Kidney (tissue), 14 donors: ENCODE data around the gene SELL. TPM values are rescaled to one million over a fixed set of nuclear protein-coding genes. Genes with fewer than 3 reads are reported as not detected.

Source experiments
- DNase-seq, 5 donors: peaks; one replicate each; pipeline ENCODE4 v3.0.0-alpha.2; 2013 to 2020
- FAIRE-seq: peaks from 2 replicates; lab custom pipeline; 2012; peaks lifted over from hg19 to GRCh38; lab: Jason Lieb, UNC
- H3K27ac ChIP-seq, 2 donors: one replicate each; pipeline ENCODE4 v1.7.0; 2013; ENCODE audit warnings: low read depth in 2 of 2, low read length in 2 of 2, inconsistent platforms in 1 of 2
- H3K27me3 ChIP-seq: one replicate; pipeline ENCODE4 v1.7.1; 2013; ENCODE audit warnings: low read length, inconsistent platforms; ENCODE audit not compliant: control insufficient read depth, insufficient read depth
- H3K36me3 ChIP-seq, 3 donors: one replicate each; pipeline versions ENCODE4 v1.7.0 to v1.7.1; 2013; ENCODE audit warnings: low read length in 3 of 3, control low read depth in 1 of 3, inconsistent platforms in 1 of 3; ENCODE audit not compliant: insufficient read depth in 3 of 3, control insufficient read depth in 2 of 3
- H3K4me1 ChIP-seq, 3 donors: one replicate each; pipeline versions ENCODE4 v1.7.0 to v1.7.1; 2013; ENCODE audit warnings: low read length in 3 of 3, inconsistent platforms in 1 of 3, low read depth in 1 of 3; ENCODE audit not compliant: control insufficient read depth in 2 of 3, insufficient read depth in 2 of 3
- H3K4me3 ChIP-seq, 3 donors: one replicate each; pipeline versions ENCODE4 v1.7.0 to v1.8.1; 2013; ENCODE audit warnings: low read length in 3 of 3, control low read depth in 1 of 3, inconsistent platforms in 1 of 3
- H3K9ac ChIP-seq, 3 donors: one replicate each; pipeline versions ENCODE4 v1.7.0 to v1.7.1; 2013; ENCODE audit warnings: low read length in 3 of 3, control low read depth in 1 of 3, inconsistent platforms in 1 of 3
- H3K9me3 ChIP-seq, 3 donors: one replicate each; pipeline versions ENCODE4 v1.7.0 to v1.7.1; 2013; ENCODE audit warnings: low read length in 3 of 3, control low read depth in 1 of 3, inconsistent platforms in 1 of 3; ENCODE audit not compliant: control insufficient read depth in 2 of 3, insufficient read depth in 1 of 3
- intact Hi-C: fragments of 100-400 bp; cut with DNase I; formaldehyde crosslinking; loops from one replicate; pipeline ENCODE4 v1.11.1; 2022
- polyA plus RNA-seq: library from polyadenylated mRNA; stranded (reverse); fragments of 350-450 nt; fragmentation: Illumina TruSeq; extraction: RNeasy Lipid Tissue Mini Kit (QIAGEN cat#74804); gene quantifications from one replicate; pipeline ENCODE4 v1.2.3, GENCODE V29; 2014; ENCODE audit warnings: low read depth, low replicate concordance; ENCODE audit not compliant: insufficient read depth
- total RNA-seq: library from RNA; stranded (reverse); fragmentation: NEBNext Ultra II Directional; extraction: Animal tissue kit (Norgen Biotek cat#: 25700); gene quantifications from one replicate; pipeline ENCODE4 v1.2.1, GENCODE V29; 2021
- TF ChIP-seq, protein P1 (sequence below): IDR thresholded peaks from 3 replicates; pipeline ENCODE4 v1.5.1; 2012; ENCODE audit warnings: mild to moderate bottlenecking, moderate library complexity, borderline replicate concordance; ENCODE audit not compliant: insufficient read depth; ENCODE audit errors: extremely low read depth
- donor health status: control.
- donor health status: control.
- donor health status: control.
- donor health status: control.
- donor health status: control.
- donor health status: DM: yes; HTN: yes; CAD: no.
- donor health status: Normal renal cell carcinoma (clear cell type).

The SELL gene
- total and polyA plus RNA-seq, 2 donors from 2014 or later: 1.3 to 9.8 TPM

- no peak overlapping the region for H3K27ac ChIP-seq
- H3K36me3 ChIP-seq: no peaks in the 10 kb centered on the region
- TF ChIP-seq, protein P1, sequence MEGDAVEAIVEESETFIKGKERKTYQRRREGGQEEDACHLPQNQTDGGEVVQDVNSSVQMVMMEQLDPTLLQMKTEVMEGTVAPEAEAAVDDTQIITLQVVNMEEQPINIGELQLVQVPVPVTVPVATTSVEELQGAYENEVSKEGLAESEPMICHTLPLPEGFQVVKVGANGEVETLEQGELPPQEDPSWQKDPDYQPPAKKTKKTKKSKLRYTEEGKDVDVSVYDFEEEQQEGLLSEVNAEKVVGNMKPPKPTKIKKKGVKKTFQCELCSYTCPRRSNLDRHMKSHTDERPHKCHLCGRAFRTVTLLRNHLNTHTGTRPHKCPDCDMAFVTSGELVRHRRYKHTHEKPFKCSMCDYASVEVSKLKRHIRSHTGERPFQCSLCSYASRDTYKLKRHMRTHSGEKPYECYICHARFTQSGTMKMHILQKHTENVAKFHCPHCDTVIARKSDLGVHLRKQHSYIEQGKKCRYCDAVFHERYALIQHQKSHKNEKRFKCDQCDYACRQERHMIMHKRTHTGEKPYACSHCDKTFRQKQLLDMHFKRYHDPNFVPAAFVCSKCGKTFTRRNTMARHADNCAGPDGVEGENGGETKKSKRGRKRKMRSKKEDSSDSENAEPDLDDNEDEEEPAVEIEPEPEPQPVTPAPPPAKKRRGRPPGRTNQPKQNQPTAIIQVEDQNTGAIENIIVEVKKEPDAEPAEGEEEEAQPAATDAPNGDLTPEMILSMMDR: no peak
- H3K27me3 ChIP-seq: no peaks in the 10 kb centered on the region
- H3K9ac ChIP-seq: no peak overlapping the region
- peaks cover 0 to 5% (median 0%) of the 10 kb centered on the region in 3 donors for H3K4me1 ChIP-seq
- FAIRE-seq (no peak), DNase-seq (no peak)
- intact Hi-C loops: no loop called here
- H3K4me3 ChIP-seq: no peak overlapping the region
- H3K9me3 ChIP-seq: no peaks in the 10 kb centered on the region
Observed at GRCh38 chr1:169712309-169712631, 850 bp upstream of the SELL start.

GRCh38 chr1:169708647-169709046, 2.8 kb downstream of the SELL start:
- TF ChIP-seq, protein P1: no peak

GRCh38 chr1:169707912-169708604, 3.4 kb downstream of the SELL start:
- H3K9me3 ChIP-seq: no peaks in the 10 kb centered on the region
- no peaks in the 10 kb centered on the region for H3K27me3 ChIP-seq
- TF ChIP-seq, protein P1: no peak
- H3K36me3 ChIP-seq: no peaks in the 10 kb centered on the region
- no peak overlapping the region for H3K9ac ChIP-seq
- FAIRE-seq (no peak), DNase-seq (no peak)
- H3K27ac ChIP-seq: no peak overlapping the region
- peaks cover 0 to 5% (median 0%) of the 10 kb centered on the region in 3 donors for H3K4me1 ChIP-seq
- intact Hi-C loops: no loop called here
- H3K4me3 ChIP-seq: no peak overlapping the region

More at GRCh38 chr1:169708647-169709046, 2.8 kb downstream of the SELL start:
- Histone ChIP-seq H3K27ac (no peak overlapping the region), H3K9ac (no peak overlapping the region), H3K9me3 (no peaks in the 10 kb centered on the region), H3K4me1 (peaks cover 0 to 5% (median 0%) of the 10 kb centered on the region in 3 donors), H3K4me3 (no peak overlapping the region), H3K27me3 (no peaks in the 10 kb centered on the region), H3K36me3 (no peaks in the 10 kb centered on the region)
- intact Hi-C loops: no loop called here
- no peak for FAIRE-seq
- no peak for DNase-seq
